Measurements from ENCODE around the gene ELF2.
A peak's percentile ranks its signal among the peaks of the same experiment; 100 is the strongest.
"Not testable (repeated sequence)": the region's sequence is repeated elsewhere in the genome, so short reads cannot be mapped to it uniquely, and the experiment has no call there.

The ELF2 gene

DNA sequence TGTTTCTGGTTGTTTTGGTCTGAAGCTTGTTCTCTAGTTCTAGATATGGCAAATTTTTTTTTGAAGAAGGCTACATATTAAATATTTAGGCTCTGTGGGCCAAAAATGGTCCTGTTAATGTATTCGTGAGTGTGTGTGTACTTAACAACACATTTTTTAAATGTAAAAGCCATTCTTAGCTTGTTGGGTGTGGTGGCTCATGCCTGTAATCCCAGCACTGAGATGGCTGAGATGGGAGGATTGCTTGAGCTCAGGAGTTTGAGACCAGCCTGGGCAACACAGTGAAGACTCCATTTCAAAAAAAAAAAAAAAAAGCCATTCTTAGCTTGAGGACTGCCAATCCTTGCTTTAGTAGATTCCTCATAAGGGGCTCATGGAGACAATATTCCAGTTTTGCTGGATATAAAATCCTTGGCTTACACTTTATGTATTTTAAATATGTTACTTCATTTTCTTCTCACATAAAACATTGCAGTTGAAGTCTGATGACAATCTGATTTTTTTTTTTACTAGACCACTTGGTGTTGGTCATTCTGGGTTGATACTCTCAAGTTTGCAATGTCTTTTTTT is 138.1 kb downstream of the ELF2 start:
- H3K9me3 Mint-ChIP-seq, result no peaks in the 10 kb centered on the region
- peaks cover 14% of the 10 kb centered on the region for H3K4me1 Mint-ChIP-seq (ENCODE audit: low read depth)
- no peak overlapping the region for H3K4me3 Mint-ChIP-seq
- H3K27me3 Mint-ChIP-seq, result no peaks in the 10 kb centered on the region
- H3K27ac Mint-ChIP-seq, result no peak overlapping the region
- peaks cover 40% of the 10 kb centered on the region for H3K36me3 Mint-ChIP-seq (ENCODE audit: low read depth)

DNA sequence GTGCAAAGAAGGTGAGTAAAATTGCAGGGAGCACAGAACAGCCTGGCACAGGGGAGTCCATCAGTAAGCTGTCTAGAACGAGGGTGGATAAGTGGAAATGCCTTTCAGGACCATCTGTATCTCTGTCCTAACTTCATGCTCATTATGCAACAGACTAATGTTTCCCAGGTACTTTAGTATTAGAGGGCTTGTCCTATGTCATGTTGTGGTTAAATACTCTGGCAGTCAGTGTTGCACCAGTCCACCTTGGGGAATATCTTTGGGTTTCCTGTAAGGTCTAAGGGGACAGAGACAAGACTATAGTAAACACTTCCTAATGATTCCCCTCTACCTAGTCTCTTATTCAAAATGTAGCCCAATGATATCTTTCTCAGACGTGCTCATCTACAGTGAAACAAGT is 140.1 kb downstream of the ELF2 start:
- no peaks in the 10 kb centered on the region for H3K27me3 Mint-ChIP-seq
- peaks cover 30% of the 10 kb centered on the region for H3K36me3 Mint-ChIP-seq (ENCODE audit: low read depth)
- H3K4me3 Mint-ChIP-seq, result no peak overlapping the region
- no peak overlapping the region for H3K27ac Mint-ChIP-seq
- no peaks in the 10 kb centered on the region for H3K9me3 Mint-ChIP-seq
- peaks cover 14% of the 10 kb centered on the region for H3K4me1 Mint-ChIP-seq (ENCODE audit: low read depth)

DNA sequence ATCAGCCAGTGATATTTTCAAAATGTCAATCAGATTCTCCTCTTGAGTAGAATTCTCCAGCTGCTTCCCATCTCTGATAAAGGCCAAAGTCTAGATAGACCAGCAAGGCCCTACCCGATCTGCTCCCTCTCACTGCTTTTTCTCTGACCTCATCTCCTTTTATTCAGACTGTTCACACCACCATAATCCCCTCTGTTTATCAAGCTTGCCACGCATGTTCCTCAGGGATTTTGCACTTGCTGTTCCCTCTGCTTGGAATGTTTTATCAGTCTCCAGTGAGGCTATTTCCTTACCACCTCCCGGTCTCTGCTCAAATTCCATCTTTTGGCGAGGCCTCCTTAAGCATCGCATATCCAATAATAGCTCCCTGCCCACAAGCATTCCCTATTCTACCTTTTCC is 141.4 kb downstream of the ELF2 start:
- no peaks in the 10 kb centered on the region for H3K27me3 Mint-ChIP-seq
- H3K9me3 Mint-ChIP-seq, result no peaks in the 10 kb centered on the region
- no peak overlapping the region for H3K27ac Mint-ChIP-seq
- no peak overlapping the region for H3K4me3 Mint-ChIP-seq
- H3K4me1 Mint-ChIP-seq (ENCODE audit: low read depth), result peaks cover 17% of the 10 kb centered on the region
- H3K36me3 Mint-ChIP-seq (ENCODE audit: low read depth), result peaks cover 25% of the 10 kb centered on the region

DNA sequence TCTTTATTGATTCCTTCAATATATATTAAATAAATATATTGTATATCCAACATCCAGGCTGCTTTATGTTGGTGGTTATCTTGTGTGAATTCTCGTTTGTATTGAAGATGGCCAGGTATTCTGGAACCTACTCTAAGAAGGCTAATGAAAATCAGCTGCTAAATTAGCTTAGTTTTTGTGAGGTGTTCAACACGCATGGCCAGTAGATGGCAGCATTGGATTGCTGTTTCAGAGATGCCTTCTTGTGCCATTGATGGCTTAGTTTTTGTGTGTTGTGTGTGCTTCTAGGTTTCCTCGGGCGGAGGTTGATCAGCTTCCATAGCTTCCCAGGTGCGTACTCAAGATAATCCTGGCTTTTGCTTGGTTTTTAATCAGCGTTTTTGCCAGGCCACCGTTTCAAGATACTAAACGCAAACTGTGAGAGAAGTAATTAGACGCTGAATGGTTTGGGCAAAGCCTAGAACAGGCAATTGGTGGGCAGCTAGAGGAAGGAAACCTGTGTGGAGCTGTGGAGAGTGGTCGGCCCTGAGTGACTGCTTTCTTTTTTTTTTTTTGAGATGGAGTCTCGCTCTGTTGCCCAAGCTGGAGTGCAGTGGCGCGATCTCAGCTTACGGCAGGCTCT is 146.3 kb downstream of the ELF2 start:
- Mint-ChIP-seq H3K27ac (no peak overlapping the region), H3K4me1 (ENCODE audit: low read depth) (peaks cover 17% of the 10 kb centered on the region), H3K27me3 (no peaks in the 10 kb centered on the region), H3K4me3 (no peak overlapping the region), H3K36me3 (ENCODE audit: low read depth) (peaks cover 23% of the 10 kb centered on the region), H3K9me3 (no peaks in the 10 kb centered on the region)

DNA sequence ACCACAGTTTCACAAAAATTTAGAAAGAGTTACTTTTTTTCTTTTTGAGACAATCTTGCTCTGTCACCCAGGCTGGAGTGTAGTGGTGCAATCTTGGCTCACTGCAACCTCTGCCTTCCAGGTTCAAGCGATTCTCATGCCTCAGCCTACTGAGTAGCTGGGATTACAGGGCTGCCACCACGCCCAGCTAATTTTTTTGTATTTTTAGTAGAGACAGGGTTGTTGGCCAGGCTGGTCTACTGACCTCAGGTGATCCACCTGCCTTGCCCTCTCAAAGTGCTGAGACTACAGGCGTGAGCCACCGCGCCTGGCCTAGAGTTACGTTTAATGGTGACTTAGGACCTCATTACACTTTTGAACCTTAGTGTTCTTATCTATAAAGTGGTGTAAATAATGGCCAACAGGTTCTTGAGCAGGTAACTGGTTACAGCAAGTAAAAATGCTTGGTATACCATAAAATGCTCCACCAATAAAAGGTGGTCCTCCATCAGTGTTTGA is 147.1 kb downstream of the ELF2 start:
- H3K27ac Mint-ChIP-seq, H3K4me3 Mint-ChIP-seq, H3K9me3 Mint-ChIP-seq, H3K27me3 Mint-ChIP-seq: not testable (repeated sequence)
- peaks cover 11% of the 10 kb centered on the region for H3K4me1 Mint-ChIP-seq (ENCODE audit: low read depth)
- peaks cover 17% of the 10 kb centered on the region for H3K36me3 Mint-ChIP-seq (ENCODE audit: low read depth)

DNA sequence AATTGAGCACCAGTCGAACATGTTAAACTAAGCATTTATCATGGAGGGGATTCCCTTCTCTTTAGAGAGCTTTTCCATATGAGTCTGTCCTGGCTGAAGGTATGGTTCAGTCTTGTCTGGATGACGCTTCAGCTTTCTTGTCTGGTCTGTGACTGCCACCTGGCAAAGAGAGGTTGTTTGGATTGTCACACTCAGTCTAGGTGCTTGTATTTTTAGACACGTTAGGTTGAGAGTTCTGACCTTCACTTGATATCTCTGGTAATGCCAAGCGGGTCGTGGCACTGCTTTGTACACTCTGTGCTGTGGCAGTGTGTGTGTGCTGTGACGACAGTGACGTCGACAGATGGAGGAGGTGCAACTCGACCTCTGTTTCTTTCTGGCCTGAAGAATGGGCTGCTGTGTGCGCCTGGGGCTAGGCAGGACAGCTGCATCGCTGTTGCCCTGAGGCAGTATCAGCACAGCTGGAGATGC is 148.8 kb downstream of the ELF2 start:
- no peaks in the 10 kb centered on the region for H3K9me3 Mint-ChIP-seq
- no peaks in the 10 kb centered on the region for H3K27me3 Mint-ChIP-seq
- no peak overlapping the region for H3K27ac Mint-ChIP-seq
- no peak overlapping the region for H3K4me3 Mint-ChIP-seq
- H3K36me3 Mint-ChIP-seq (ENCODE audit: low read depth), result peaks cover 25% of the 10 kb centered on the region
- peaks cover 8% of the 10 kb centered on the region for H3K4me1 Mint-ChIP-seq (ENCODE audit: low read depth)

DNA sequence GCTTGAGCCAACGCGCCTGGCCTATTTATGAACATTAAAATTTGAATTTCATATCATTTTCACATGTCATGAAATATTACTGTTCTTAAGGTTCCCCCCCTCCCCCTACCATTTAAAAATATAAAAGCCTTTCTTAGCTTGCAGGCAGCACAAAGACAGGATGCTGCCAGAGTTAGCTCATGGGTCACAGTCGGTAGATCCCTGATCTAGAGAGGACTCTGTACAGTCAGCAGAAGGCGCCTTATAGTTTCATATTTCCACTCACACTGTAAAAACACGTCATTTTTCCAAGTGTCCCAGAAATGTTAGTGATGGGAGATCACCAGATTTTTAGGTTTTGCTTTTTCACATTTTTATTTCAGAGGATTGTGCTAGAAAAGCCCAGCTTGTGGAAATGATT is 149.2 kb downstream of the ELF2 start:
- no peak overlapping the region for H3K27ac Mint-ChIP-seq
- peaks cover 28% of the 10 kb centered on the region for H3K36me3 Mint-ChIP-seq (ENCODE audit: low read depth)
- H3K9me3 Mint-ChIP-seq, result no peaks in the 10 kb centered on the region
- H3K4me3 Mint-ChIP-seq, result no peak overlapping the region
- peaks cover 8% of the 10 kb centered on the region for H3K4me1 Mint-ChIP-seq (ENCODE audit: low read depth)
- H3K27me3 Mint-ChIP-seq, result no peaks in the 10 kb centered on the region

DNA sequence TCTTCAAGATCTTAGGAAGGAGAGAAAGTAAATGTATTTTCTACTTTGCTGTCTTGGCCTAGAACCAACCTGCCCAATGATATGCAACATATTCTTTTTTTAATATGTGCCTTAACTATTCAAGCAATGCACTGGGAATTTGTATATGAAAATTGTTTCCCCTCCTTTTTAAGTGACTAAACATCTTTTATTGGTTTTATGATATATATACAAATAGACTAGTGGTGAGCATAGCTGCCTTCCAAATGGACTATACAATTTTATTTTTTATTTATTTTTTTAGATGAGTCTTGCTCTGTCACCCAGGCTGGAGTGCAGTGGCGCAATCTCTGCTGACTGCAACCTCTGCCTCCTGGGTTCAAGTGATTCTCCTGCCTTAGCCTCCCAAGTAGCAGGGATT is 151.2 kb downstream of the ELF2 start:
- H3K9me3 Mint-ChIP-seq, result no peaks in the 10 kb centered on the region
- no peaks in the 10 kb centered on the region for H3K27me3 Mint-ChIP-seq
- peaks cover 32% of the 10 kb centered on the region for H3K36me3 Mint-ChIP-seq (ENCODE audit: low read depth)
- peaks cover 8% of the 10 kb centered on the region for H3K4me1 Mint-ChIP-seq (ENCODE audit: low read depth)
- no peak overlapping the region for H3K4me3 Mint-ChIP-seq
- H3K27ac Mint-ChIP-seq, result no peak overlapping the region

DNA sequence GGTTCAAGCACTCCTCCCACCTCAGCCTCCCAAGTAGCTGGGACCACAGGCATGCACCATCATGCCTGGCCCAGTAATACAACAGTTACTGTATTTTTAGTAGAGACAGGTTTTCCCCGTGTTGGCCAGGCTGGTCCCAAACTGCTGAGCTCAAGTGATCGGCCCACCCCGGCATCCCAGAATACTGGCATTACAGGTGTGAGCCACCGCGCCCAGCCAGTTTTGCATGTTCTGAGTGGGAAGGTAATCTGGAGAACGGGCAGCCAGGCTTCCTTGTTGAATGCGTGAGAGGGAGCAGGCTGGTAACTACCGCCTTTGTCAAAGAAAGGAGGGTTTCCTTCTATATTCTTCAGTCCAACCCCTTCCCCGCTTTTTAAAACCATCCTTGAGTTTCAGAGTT is 152.3 kb downstream of the ELF2 start:
- no peaks in the 10 kb centered on the region for H3K9me3 Mint-ChIP-seq
- H3K4me3 Mint-ChIP-seq, result no peak overlapping the region
- peaks cover 13% of the 10 kb centered on the region for H3K4me1 Mint-ChIP-seq (ENCODE audit: low read depth)
- peaks cover 35% of the 10 kb centered on the region for H3K36me3 Mint-ChIP-seq (ENCODE audit: low read depth)
- H3K27ac Mint-ChIP-seq, result no peak overlapping the region
- no peaks in the 10 kb centered on the region for H3K27me3 Mint-ChIP-seq

DNA sequence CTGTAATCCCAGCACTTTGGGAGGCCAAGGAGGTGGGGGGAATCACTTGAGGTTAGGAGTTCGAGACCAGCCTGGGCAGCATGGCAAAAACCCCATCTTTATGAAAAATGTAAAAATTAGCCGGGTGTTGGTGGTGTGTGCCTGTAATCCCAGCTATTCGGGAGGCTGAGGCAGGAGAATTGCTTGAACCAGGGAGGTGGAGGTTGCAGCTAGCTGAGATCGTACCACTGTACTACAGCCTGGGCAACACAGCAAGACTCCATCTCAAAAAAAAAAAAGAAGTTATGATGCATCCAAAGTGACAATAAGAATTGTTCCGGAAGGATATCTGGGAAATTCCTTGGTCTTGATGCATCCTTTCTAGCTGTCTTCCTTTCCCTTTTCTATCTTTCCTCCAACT is 154.2 kb downstream of the ELF2 start:
- H3K27me3 Mint-ChIP-seq, result no peaks in the 10 kb centered on the region
- H3K27ac Mint-ChIP-seq, result no peak overlapping the region
- H3K4me1 Mint-ChIP-seq (ENCODE audit: low read depth), result peaks cover 28% of the 10 kb centered on the region
- H3K4me3 Mint-ChIP-seq, result no peak overlapping the region
- peaks cover 36% of the 10 kb centered on the region for H3K36me3 Mint-ChIP-seq (ENCODE audit: low read depth)
- H3K9me3 Mint-ChIP-seq, result no peaks in the 10 kb centered on the region

DNA sequence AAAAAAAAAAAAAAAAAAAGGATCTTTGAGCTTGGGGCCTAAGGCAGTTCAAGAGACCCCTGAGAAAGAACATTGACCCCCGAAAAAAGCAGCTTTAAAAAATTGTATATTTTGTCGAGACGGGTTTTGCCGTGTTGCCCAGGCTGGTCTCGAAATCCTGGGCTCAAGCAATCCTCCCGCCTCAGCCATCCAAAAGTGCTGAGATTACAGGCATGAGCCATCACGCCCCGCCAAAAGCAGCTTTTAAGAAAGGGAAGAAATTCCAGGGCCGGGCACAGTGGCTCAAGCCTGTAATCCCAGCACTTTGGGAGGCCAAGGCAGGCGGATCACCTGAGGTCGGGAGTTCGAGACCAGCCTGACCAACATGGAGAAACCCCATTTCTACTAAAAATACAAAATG is 155.9 kb downstream of the ELF2 start:
- H3K4me3 Mint-ChIP-seq, H3K27me3 Mint-ChIP-seq, H3K9me3 Mint-ChIP-seq, H3K27ac Mint-ChIP-seq: not testable (repeated sequence)
- H3K4me1 Mint-ChIP-seq (ENCODE audit: low read depth), result peaks cover 34% of the 10 kb centered on the region
- peaks cover 40% of the 10 kb centered on the region for H3K36me3 Mint-ChIP-seq (ENCODE audit: low read depth)

DNA sequence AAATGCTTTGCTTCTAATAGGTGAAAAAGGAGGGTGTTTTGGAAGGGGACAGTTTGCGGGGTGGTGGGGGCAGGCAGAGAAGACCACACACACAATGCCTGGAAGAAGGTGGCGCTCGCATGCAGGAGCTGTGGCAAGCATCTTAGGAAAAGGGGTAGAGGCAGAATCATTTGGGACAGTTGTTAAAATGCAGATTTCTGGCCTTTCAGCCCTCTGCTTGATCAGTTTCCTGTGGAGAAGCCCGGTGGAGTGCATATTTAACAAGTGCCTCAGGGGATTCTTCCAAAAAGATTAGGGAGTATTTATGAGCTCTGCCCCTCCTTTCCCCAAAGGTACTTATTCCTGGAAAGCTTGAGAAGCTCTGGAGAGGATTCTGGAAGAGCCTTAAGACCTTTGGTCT is 156.6 kb downstream of the ELF2 start:
- Mint-ChIP-seq H3K27me3 (no peaks in the 10 kb centered on the region), H3K27ac (no peak overlapping the region), H3K4me1 (ENCODE audit: low read depth) (peaks cover 34% of the 10 kb centered on the region), H3K4me3 (no peak overlapping the region), H3K9me3 (no peaks in the 10 kb centered on the region), H3K36me3 (ENCODE audit: low read depth) (peaks cover 40% of the 10 kb centered on the region)

DNA sequence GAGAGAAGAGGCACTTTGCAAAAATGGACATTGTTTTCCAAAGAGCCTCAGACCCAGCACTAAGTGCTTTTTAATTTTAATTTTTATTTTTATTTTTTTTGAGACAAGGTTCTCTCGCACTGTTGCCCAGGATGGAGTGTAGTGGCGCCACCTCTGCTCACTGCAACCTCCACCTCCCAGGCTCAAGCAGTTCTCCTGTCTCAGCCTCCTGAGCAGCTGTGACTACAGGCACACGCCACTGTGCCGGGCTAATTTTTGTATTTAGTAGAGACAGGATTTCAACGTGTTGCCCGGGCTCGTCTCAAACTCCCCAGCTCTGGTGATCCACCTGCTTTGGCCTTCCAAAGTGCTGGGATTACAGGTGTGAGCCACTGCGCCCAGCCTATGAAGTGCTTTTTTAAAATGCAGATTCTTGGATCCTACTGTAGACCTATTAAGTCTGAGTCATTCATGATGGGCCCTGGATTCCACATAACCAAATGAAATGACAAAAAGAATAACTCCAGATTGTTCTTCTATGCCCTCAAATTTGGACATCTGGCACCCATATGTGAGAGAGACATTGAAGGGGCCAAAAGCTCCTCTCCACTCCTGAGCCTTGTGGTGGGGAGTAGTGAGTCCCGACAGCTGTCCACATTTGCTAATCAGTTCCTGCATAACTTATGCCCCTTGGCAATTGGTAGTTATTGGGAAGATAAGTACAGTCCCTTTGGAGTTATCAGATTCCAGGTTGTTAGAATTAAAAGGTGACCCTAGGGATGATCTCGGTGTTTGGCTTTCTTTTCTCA is 157.9 kb downstream of the ELF2 start:
- Mint-ChIP-seq H3K27me3 (no peaks in the 10 kb centered on the region), H3K36me3 (ENCODE audit: low read depth) (peaks cover 36% of the 10 kb centered on the region), H3K4me3 (peak overlapping the region; percentile 69), H3K27ac (no peak overlapping the region), H3K9me3 (no peaks in the 10 kb centered on the region), H3K4me1 (ENCODE audit: low read depth) (peaks cover 45% of the 10 kb centered on the region)

DNA sequence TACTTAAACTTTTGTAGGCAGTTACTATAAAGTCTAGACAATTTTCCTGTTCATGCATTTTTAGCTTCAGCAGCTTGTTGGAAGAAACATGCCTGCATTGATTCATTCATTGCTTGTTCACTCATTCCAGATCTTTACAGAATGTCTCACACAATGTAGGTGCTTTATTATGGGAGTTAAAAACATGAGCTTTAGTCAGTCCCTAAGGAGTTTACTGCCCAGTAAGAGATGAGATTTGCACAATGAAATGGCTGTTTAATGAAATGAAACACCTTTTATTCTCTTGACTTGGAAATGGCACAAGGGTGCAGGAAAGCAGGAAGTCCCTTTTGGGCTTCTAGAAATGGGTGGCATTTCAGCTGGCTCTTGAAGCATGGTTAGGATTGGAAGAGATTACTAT is 158.5 kb downstream of the ELF2 start:
- Mint-ChIP-seq H3K36me3 (ENCODE audit: low read depth) (peaks cover 32% of the 10 kb centered on the region), H3K4me3 (peak overlapping the region; percentile 69), H3K27me3 (no peaks in the 10 kb centered on the region), H3K4me1 (ENCODE audit: low read depth) (peaks cover 52% of the 10 kb centered on the region), H3K9me3 (no peaks in the 10 kb centered on the region), H3K27ac (no peak overlapping the region)

DNA sequence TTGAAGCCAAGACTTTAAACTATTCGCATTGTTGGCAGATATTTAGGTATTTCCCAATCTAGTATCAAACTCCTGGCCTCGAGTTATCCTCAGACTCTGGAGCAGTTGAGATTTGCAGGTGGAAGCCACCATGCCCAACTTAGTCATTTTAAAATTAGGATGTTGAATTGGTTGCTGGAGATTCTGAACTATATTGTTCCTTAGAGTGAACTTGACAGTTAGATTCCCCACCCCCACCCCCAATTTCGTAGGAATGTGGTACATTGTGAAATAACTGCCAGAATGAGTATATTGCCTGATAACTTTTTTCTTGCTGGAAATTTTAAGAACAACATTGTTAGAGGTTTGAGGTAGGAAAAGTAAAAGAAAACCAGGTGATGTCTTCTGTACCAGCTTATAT is 159.2 kb downstream of the ELF2 start:
- Mint-ChIP-seq H3K4me3 (peak overlapping the region; percentile 69), H3K4me1 (ENCODE audit: low read depth) (peaks cover 52% of the 10 kb centered on the region), H3K27ac (no peak overlapping the region)

More for the DNA sequence above, 159.2 kb downstream of the ELF2 start:
- no peaks in the 10 kb centered on the region for H3K9me3 Mint-ChIP-seq
- H3K36me3 Mint-ChIP-seq (ENCODE audit: low read depth), result peaks cover 26% of the 10 kb centered on the region
- no peaks in the 10 kb centered on the region for H3K27me3 Mint-ChIP-seq

All from stimulated activated naive CD8-positive, alpha-beta T cell treated with anti-CD3 and anti-CD28 coated beads, Interleukin-15, Interleukin-2, amounts not matched to agents 100 ng/mL and 50 ng/mL, for 24 hours (primary cell).